ENCODE measurements around the gene DNAH10.

The DNAH10 gene

DNA sequence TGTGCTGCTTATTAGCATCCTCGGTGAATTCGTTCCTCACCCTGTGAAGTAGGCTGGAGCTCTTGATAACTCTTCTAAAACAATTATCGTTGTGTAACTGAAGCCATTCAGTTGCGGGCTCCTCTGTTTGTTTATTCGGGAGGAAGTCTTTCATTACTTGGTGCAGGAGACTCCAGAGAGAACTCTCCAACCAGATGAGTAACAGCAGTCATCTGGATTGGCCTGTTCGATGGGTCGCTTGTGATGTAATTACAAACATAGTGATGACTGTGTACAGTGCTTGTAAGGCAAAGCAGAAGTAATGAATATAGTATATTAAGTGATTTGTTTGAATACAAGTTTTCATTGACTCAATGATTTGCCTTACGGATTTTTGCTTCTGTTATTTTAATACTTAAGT lies 39.1 kb upstream of the DNAH10 start:
- no peak overlapping the region for H3K9ac ChIP-seq (ENCODE audit: low read length in 5 of 5)
- no peak overlapping the region for H3K27ac ChIP-seq (ENCODE audit: low read depth, low read length)
- H3K9me3 ChIP-seq (ENCODE audit: control insufficient read depth in 5 of 5, low read length in 5 of 5), result no peaks in the 10 kb centered on the region
- H3K4me1 ChIP-seq (ENCODE audit: control insufficient read depth in 5 of 5, insufficient read depth in 5 of 5, low read length in 5 of 5), result no peaks in the 10 kb centered on the region
- H3K4me3 ChIP-seq (ENCODE audit: low read depth in 1 of 5, low read length in 5 of 5), result no peak overlapping the region
- no peaks in the 10 kb centered on the region for H3K27me3 ChIP-seq (ENCODE audit: control insufficient read depth in 5 of 5, insufficient read depth in 4 of 5, low read length in 5 of 5)
- H3K36me3 ChIP-seq (ENCODE audit: control insufficient read depth in 5 of 5, insufficient read depth in 5 of 5, low read length in 5 of 5), result peaks cover 18 to 60% (median 39%) of the 10 kb centered on the region in 5 donors

DNA sequence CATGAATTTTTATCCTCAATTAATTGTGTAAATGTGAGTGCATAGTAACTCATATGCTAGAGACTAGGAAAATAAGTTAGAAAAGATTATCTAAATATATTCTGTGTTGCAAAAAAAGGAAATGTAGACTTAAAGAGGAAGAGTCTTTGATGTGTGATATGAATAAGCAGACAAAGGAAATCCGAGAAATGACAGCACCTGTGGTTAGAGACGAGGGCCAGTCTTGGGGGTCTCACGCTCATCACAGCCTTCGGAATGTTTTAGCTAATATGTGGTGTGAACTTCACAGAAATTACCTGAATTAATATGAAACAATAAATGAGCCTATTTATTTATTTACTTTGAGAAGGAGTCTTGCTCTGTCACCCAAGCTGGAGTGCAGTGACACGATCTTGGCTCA lies 38.3 kb upstream of the DNAH10 start:
- H3K27me3 ChIP-seq (ENCODE audit: control insufficient read depth in 5 of 5, insufficient read depth in 4 of 5, low read length in 5 of 5), result no peaks in the 10 kb centered on the region
- no peaks in the 10 kb centered on the region for H3K4me1 ChIP-seq (ENCODE audit: control insufficient read depth in 5 of 5, insufficient read depth in 5 of 5, low read length in 5 of 5)
- H3K27ac ChIP-seq (ENCODE audit: low read depth, low read length), result no peak overlapping the region
- no peak overlapping the region for H3K4me3 ChIP-seq (ENCODE audit: low read depth in 1 of 5, low read length in 5 of 5)
- no peak overlapping the region for H3K9ac ChIP-seq (ENCODE audit: low read length in 5 of 5)
- H3K36me3 ChIP-seq (ENCODE audit: control insufficient read depth in 5 of 5, insufficient read depth in 5 of 5, low read length in 5 of 5), result peaks cover 19 to 67% (median 45%) of the 10 kb centered on the region in 5 donors
- no peaks in the 10 kb centered on the region for H3K9me3 ChIP-seq (ENCODE audit: control insufficient read depth in 5 of 5, low read length in 5 of 5)

- H3K4me1 ChIP-seq (ENCODE audit: control insufficient read depth in 5 of 5, insufficient read depth in 5 of 5, low read length in 5 of 5), result no peaks in the 10 kb centered on the region
- no peaks in the 10 kb centered on the region for H3K27me3 ChIP-seq (ENCODE audit: control insufficient read depth in 5 of 5, insufficient read depth in 4 of 5, low read length in 5 of 5)
- H3K9me3 ChIP-seq (ENCODE audit: control insufficient read depth in 5 of 5, low read length in 5 of 5), result no peaks in the 10 kb centered on the region
- H3K4me3 ChIP-seq (ENCODE audit: low read depth in 1 of 5, low read length in 5 of 5), result no peak overlapping the region
- H3K9ac ChIP-seq (ENCODE audit: low read length in 5 of 5), result no peak overlapping the region
- H3K27ac ChIP-seq (ENCODE audit: low read depth, low read length), result no peak overlapping the region
- peaks cover 19 to 71% (median 51%) of the 10 kb centered on the region in 5 donors for H3K36me3 ChIP-seq (ENCODE audit: control insufficient read depth in 5 of 5, insufficient read depth in 5 of 5, low read length in 5 of 5)
These were observed 35.9 kb upstream of the DNAH10 start for GRCh38 chr12:123726244-123726643.

DNA sequence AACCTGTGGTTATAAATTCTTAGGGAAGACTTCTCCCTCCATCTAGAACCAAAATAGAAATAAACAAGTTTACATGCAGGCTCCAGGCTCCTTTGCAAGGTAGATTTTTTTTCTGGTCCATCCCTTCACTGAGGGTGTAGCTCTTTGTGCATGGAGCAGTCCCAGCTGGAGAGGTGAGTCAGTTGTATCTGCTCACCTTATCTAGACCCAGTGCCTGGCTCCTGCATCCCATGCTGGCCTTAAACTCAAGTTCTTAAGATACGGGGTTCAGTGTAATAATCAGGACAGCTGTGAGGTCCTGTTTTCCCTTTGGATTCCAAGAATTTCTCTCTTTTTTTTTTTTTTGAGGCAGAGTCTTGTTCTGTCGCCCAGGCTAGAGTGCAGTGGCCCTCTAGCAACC lies 35.1 kb upstream of the DNAH10 start:
- Histone ChIP-seq H3K9ac (ENCODE audit: low read length in 5 of 5) (no peak overlapping the region), H3K9me3 (ENCODE audit: control insufficient read depth in 5 of 5, low read length in 5 of 5) (no peaks in the 10 kb centered on the region), H3K27me3 (ENCODE audit: control insufficient read depth in 5 of 5, insufficient read depth in 4 of 5, low read length in 5 of 5) (no peaks in the 10 kb centered on the region), H3K4me1 (ENCODE audit: control insufficient read depth in 5 of 5, insufficient read depth in 5 of 5, low read length in 5 of 5) (no peaks in the 10 kb centered on the region), H3K4me3 (ENCODE audit: low read depth in 1 of 5, low read length in 5 of 5) (no peak overlapping the region), H3K27ac (ENCODE audit: low read depth, low read length) (no peak overlapping the region), H3K36me3 (ENCODE audit: control insufficient read depth in 5 of 5, insufficient read depth in 5 of 5, low read length in 5 of 5) (peaks cover 19 to 71% (median 52%) of the 10 kb centered on the region in 5 donors)

DNA sequence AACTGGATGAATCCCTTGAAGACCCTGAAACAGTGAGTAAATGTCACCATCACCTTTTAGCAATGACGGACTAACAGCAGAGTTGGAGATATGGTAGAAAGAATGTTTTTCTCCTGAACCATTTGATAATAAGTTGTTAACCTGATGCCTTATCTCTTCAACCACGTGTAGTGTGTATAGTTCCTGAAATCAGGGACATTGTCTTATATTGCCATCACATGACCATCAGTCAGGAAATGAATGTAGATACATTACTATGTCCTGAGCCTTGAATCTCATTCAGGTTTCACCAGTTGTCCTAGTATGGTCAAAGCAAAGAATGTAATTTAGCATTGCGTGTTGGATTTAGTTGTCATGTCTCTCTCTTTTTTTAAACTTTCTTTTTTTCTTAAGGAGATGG lies 34.2 kb upstream of the DNAH10 start:
- Histone ChIP-seq H3K27me3 (ENCODE audit: control insufficient read depth in 5 of 5, insufficient read depth in 4 of 5, low read length in 5 of 5) (no peaks in the 10 kb centered on the region), H3K27ac (ENCODE audit: low read depth, low read length) (no peak overlapping the region), H3K9me3 (ENCODE audit: control insufficient read depth in 5 of 5, low read length in 5 of 5) (no peaks in the 10 kb centered on the region), H3K36me3 (ENCODE audit: control insufficient read depth in 5 of 5, insufficient read depth in 5 of 5, low read length in 5 of 5) (peaks cover 19 to 67% (median 53%) of the 10 kb centered on the region in 5 donors), H3K9ac (ENCODE audit: low read length in 5 of 5) (no peak overlapping the region), H3K4me1 (ENCODE audit: control insufficient read depth in 5 of 5, insufficient read depth in 5 of 5, low read length in 5 of 5) (no peaks in the 10 kb centered on the region), H3K4me3 (ENCODE audit: low read depth in 1 of 5, low read length in 5 of 5) (no peak overlapping the region)

DNA sequence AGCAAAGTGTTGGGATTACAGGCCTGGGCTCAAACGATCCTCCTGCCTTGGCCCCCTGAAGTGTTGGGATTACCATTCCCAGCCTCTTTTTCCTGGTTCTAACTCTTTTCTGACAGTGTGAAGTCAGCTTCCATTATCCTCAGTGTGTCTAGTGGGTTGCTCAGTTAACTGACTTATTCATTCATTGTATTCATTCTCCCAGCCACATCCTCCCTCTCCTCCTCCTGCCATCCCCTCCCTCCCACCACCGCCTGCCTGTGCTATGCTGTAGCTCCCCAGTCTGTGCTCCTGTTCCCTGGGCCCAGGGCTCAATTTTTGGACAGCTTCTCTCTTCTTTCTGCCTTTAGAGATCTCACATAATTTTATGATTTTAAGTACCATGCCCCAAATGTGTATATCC lies 30.5 kb upstream of the DNAH10 start:
- no peak overlapping the region for H3K9ac ChIP-seq (ENCODE audit: low read length in 5 of 5)
- H3K36me3 ChIP-seq (ENCODE audit: control insufficient read depth in 5 of 5, insufficient read depth in 5 of 5, low read length in 5 of 5), result peaks cover 10 to 87% (median 68%) of the 10 kb centered on the region in 5 donors
- H3K9me3 ChIP-seq (ENCODE audit: control insufficient read depth in 5 of 5, low read length in 5 of 5), result no peaks in the 10 kb centered on the region
- no peaks in the 10 kb centered on the region for H3K4me1 ChIP-seq (ENCODE audit: control insufficient read depth in 5 of 5, insufficient read depth in 5 of 5, low read length in 5 of 5)
- no peak overlapping the region for H3K27ac ChIP-seq (ENCODE audit: low read depth, low read length)
- no peaks in the 10 kb centered on the region for H3K27me3 ChIP-seq (ENCODE audit: control insufficient read depth in 5 of 5, insufficient read depth in 4 of 5, low read length in 5 of 5)
- no peak overlapping the region for H3K4me3 ChIP-seq (ENCODE audit: low read depth in 1 of 5, low read length in 5 of 5)

DNA sequence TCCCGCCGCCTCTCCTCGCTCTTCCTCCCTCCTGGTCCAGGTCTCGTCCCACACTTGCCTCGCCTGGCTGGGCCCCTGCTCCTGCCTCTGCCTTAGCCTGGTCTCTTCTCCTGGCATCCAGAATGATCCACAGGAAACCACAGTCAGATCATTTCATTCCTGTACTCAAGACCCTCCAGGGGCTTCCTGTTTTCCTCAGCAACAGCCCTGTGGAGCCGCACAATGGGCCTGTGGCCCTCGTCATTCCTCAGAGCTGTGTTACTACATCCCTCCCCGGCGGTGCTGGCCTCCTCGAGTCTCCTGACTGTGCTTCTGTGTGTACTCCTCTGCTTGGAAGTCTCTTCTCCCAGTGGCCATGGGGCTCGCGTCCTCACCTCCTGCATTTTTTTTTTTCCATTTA lies 29.9 kb upstream of the DNAH10 start:
- Histone ChIP-seq H3K27ac (ENCODE audit: low read depth, low read length) (no peak overlapping the region), H3K9ac (ENCODE audit: low read length in 5 of 5) (no peak overlapping the region), H3K27me3 (ENCODE audit: control insufficient read depth in 5 of 5, insufficient read depth in 4 of 5, low read length in 5 of 5) (no peaks in the 10 kb centered on the region), H3K4me3 (ENCODE audit: low read depth in 1 of 5, low read length in 5 of 5) (no peak overlapping the region), H3K4me1 (ENCODE audit: control insufficient read depth in 5 of 5, insufficient read depth in 5 of 5, low read length in 5 of 5) (no peaks in the 10 kb centered on the region), H3K9me3 (ENCODE audit: control insufficient read depth in 5 of 5, low read length in 5 of 5) (no peaks in the 10 kb centered on the region), H3K36me3 (ENCODE audit: control insufficient read depth in 5 of 5, insufficient read depth in 5 of 5, low read length in 5 of 5) (peaks cover 10 to 87% (median 71%) of the 10 kb centered on the region in 5 donors)

- H3K27me3 ChIP-seq (ENCODE audit: control insufficient read depth in 5 of 5, insufficient read depth in 4 of 5, low read length in 5 of 5), result no peaks in the 10 kb centered on the region
- H3K36me3 ChIP-seq (ENCODE audit: control insufficient read depth in 5 of 5, insufficient read depth in 5 of 5, low read length in 5 of 5), result peaks cover 4 to 86% (median 66%) of the 10 kb centered on the region in 5 donors
- no peaks in the 10 kb centered on the region for H3K9me3 ChIP-seq (ENCODE audit: control insufficient read depth in 5 of 5, low read length in 5 of 5)
- no peak overlapping the region for H3K27ac ChIP-seq (ENCODE audit: low read depth, low read length)
- no peaks in the 10 kb centered on the region for H3K4me1 ChIP-seq (ENCODE audit: control insufficient read depth in 5 of 5, insufficient read depth in 5 of 5, low read length in 5 of 5)
- no peak overlapping the region for H3K4me3 ChIP-seq (ENCODE audit: low read depth in 1 of 5, low read length in 5 of 5)
- no peak overlapping the region for H3K9ac ChIP-seq (ENCODE audit: low read length in 5 of 5)
These were observed 28.9 kb upstream of the DNAH10 start for GRCh38 chr12:123733229-123733628.

GRCh38 chr12:123734268-123734667 lies 27.8 kb upstream of the DNAH10 start:
- H3K27me3 ChIP-seq (ENCODE audit: control insufficient read depth in 5 of 5, insufficient read depth in 4 of 5, low read length in 5 of 5), result no peaks in the 10 kb centered on the region
- peaks cover 7 to 86% (median 65%) of the 10 kb centered on the region in 5 donors for H3K36me3 ChIP-seq (ENCODE audit: control insufficient read depth in 5 of 5, insufficient read depth in 5 of 5, low read length in 5 of 5)
- peaks cover 0 to under 1% (median 0%) of the 10 kb centered on the region in 5 donors for H3K4me1 ChIP-seq (ENCODE audit: control insufficient read depth in 5 of 5, insufficient read depth in 5 of 5, low read length in 5 of 5)
- no peak overlapping the region for H3K27ac ChIP-seq (ENCODE audit: low read depth, low read length)
- H3K9ac ChIP-seq (ENCODE audit: low read length in 5 of 5), result no peak overlapping the region
- no peak overlapping the region for H3K4me3 ChIP-seq (ENCODE audit: low read depth in 1 of 5, low read length in 5 of 5)
- no peaks in the 10 kb centered on the region for H3K9me3 ChIP-seq (ENCODE audit: control insufficient read depth in 5 of 5, low read length in 5 of 5)

GRCh38 chr12:123741937-123742572 lies 20.0 kb upstream of the DNAH10 start:
- Histone ChIP-seq H3K4me3 (ENCODE audit: low read depth in 1 of 5, low read length in 5 of 5) (no peak overlapping the region), H3K9ac (ENCODE audit: low read length in 5 of 5) (no peak overlapping the region), H3K36me3 (ENCODE audit: control insufficient read depth in 5 of 5, insufficient read depth in 5 of 5, low read length in 5 of 5) (peaks cover 9 to 71% (median 65%) of the 10 kb centered on the region in 5 donors), H3K27ac (ENCODE audit: low read depth, low read length) (no peak overlapping the region), H3K27me3 (ENCODE audit: control insufficient read depth in 5 of 5, insufficient read depth in 4 of 5, low read length in 5 of 5) (no peaks in the 10 kb centered on the region), H3K9me3 (ENCODE audit: control insufficient read depth in 5 of 5, low read length in 5 of 5) (no peaks in the 10 kb centered on the region), H3K4me1 (ENCODE audit: control insufficient read depth in 5 of 5, insufficient read depth in 5 of 5, low read length in 5 of 5) (peaks cover 0 to 4% (median 0%) of the 10 kb centered on the region in 5 donors)

Measured in subcutaneous abdominal adipose tissue (tissue), 5 donors.